HL-60/S4 (cell line): ENCODE results near the gene HGFAC.

ENCODE experiments used
- in situ Hi-C: fragments of 300-500 bp; cut with MboI; formaldehyde crosslinking; loops from 2 replicates; pipeline ENCODE4 v1.14.3; 2022; ENCODE audit warnings: low sequenced_read_pairs

Gene HGFAC

DNA sequence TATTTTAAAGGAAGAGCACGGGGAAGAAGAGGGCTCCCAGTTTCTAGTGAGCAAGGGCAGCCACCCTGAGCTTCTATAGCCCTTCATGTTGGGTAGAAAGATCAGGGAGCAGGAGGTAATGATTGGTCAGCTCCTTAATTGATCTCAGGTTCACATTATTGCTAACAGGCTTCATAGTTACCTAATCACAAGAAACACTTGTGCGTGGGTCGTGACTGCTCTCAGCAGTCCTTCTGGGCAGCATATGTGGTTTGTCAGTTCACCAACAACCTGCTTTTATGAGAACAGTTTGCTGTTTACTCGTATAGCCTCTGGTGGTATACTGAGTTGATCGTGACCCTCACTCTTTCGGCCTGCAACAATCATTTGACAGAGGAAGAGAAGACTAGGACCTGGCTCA, 16.6 kb downstream of the HGFAC start:
- in situ Hi-C loops: loop anchor here (25.0 kb wide), 1 partner anchor 346 kb away; no protein-coding TSS in a partner anchor

DNA sequence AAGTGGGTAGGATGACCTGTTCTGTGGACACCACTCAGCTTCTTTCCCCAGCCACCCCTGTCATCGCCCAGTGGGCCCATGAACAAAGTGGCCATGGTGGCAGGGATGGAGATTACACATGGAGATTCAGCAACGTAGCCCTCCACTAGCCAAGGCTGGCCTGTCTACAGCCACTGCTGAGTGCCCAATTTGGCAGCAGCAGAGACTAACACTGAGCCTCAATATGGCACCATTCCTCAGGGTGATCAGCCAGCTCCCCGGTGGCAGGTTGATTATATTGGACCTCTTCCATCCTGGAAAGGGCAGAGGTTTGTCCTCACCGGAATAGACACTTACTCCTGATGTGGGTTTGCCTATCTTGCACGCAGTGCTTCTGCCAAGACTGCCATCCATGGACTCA, 17.4 kb downstream of the HGFAC start:
- in situ Hi-C loops: loop anchor here (25.0 kb wide), 1 partner anchor 347 kb away; no protein-coding TSS in a partner anchor

DNA sequence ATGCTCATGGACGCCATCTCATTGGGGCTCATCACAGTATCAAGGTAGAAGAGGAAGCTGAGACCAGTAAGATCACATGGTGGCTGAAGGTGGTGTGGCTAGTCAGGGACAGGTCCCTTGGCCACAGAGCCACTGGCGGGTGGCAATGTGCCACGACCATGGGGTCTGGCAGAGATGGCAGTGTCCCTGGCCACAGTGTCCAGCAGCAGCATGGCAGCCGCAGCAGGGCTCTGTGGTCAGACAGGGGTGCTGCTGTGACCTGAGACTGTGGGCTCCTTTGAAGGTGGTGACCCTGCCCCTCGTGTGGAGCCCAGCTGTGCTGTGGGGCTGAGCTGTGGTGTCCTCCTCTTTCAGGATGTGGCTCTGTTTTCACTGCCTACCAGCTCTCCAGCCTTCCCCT, 19.2 kb downstream of the HGFAC start:
- in situ Hi-C loops: loop anchor here (25.0 kb wide), 1 partner anchor 349 kb away; no protein-coding TSS in a partner anchor

DNA sequence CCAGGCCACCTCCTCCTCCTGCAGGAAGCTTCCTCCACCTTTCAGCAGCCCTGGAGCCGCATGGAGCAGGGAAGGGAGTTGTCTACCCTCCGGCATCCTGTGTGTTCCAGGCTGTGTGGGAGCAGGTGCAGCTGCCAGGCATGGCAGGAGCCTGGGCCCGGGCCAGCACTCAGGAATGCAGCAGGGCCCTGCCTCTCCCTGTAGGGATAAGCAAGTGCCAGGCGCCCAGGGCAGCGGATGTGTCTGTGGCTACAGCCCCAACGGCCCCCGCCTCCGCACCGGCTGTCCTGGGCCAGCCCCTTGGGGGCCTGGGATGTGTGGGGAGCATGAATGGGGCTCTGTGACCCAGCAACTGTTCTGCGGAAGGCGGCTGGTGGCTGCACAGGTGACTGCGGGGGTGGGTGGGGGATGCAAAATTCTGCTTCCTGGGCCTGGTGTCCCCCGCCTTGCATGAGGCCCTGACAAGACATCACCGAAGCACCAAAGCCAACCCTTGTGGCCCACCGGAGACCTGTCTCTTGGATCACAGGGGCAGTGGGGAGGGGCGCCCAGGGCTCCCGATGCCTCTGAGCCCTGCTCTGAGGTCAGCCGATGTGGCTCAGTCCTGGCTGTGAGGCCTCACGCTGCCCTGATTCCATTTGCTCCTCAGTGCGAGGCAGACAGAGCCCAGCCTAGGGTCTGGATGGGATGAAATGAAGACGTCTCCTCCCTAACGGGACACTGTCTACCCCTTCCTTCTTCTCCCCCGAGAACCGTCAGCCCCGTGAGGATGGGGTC, 19.9 kb downstream of the HGFAC start:
- in situ Hi-C loops: loop anchor here (25.0 kb wide), 1 partner anchor 349 kb away; no protein-coding TSS in a partner anchor

DNA sequence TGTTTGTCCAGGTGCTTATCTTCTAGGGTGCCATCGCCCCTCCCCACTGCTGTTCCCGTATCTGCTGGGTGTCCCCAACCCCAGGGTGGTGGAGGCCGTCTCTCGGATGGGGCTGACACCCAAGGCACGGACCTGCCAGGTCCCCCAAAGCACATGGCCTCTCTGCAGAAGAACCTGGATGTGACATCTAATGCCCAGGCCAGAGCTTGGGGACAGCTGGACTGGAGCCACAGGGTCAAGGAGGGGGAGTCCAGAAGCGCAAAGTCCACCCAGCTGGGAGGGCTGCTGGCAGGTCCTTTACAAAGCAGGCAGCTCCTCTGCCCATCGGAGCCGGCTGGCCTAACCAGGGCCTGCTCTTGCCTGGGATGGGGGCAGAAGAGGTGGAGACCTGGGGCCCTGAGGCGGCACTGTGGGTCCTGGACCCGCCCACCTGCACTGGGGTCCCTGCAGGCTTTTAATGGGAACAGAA, 20.6 kb downstream of the HGFAC start:
- in situ Hi-C loops: loop anchor here (25.0 kb wide), 1 partner anchor 350 kb away; no protein-coding TSS in a partner anchor

DNA sequence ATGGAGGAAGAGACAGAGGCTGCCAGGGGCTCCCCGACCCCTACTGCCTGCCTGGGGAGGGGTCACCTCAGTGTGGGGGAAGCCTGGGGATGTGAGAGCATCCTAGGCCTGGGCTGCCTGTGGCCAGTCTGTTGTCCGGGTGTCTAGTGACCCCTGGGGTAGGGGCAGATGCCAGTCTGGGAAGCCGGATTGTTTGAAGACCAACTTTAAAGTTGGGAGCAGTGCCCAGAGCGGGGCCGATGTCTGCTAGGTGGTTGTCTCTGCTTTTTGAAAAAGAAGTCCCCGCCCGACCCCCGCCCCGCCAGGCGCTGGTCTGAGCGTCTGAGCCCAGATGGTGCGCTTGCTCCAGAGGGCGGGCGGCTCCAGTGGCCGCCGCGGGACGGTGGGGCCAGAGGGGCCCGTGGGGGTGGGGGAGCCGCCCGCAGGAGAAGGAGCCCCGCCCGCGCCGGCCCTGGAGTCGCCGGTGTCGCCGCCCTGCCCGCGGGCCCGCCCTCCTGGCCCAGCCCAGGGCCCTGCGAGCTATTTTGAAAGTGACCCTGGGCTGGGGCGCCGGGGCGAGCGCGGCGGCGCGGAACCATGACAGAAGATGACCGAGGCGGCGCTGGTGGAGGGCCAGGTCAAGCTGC, 21.1 kb downstream of the HGFAC start, which contains the start of gene DOK7:
TSS of gene DOK7 (plus strand) at position 517 of the 626 bp plus-strand sequence. CDS start at position 587, 70 bp downstream.
- in situ Hi-C loops: loop anchor here (25.0 kb wide), 1 partner anchor 351 kb away; no protein-coding TSS in a partner anchor

DNA sequence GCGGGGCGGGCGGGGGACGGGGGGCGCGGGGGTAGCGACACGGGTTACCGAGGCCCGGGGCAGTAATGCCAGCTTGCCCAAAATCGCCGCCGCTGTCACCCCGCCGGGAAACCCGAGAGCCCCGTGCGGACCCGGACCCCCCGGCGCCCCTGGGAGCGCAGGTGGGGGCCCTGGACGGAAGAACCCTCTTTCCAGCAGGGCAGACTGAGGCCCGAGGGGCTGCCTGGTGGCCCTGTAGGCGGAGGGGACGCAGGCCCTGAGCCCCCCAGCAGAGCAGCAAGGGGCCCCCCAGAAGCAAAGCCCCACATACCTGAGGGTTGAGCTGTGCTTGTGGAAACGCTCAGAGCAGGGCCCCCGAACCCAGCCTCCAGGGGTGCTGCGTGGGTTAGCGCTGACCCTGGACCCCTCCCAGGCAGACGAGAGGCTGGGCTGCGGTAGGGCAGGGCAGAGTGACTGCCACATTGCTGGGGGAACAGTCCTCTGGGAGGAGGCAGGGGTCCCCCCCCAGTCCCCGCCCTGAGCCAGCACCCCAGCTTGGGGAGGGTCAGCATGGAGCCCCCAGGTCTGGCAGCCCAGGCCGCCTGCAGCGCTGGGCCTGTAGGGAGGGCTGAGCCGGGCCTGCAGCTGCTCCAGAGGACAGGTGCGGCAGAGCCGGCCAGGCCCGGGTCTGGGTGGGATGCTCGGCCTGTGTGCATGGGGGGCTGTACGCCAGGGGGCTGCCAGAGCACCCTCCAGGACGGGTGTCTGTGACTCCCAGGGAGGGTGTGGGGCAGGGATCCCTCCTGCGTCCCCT, 22.0 kb downstream of the HGFAC start:
- in situ Hi-C loops: loop anchor here (25.0 kb wide), 1 partner anchor 351 kb away; no protein-coding TSS in a partner anchor

DNA sequence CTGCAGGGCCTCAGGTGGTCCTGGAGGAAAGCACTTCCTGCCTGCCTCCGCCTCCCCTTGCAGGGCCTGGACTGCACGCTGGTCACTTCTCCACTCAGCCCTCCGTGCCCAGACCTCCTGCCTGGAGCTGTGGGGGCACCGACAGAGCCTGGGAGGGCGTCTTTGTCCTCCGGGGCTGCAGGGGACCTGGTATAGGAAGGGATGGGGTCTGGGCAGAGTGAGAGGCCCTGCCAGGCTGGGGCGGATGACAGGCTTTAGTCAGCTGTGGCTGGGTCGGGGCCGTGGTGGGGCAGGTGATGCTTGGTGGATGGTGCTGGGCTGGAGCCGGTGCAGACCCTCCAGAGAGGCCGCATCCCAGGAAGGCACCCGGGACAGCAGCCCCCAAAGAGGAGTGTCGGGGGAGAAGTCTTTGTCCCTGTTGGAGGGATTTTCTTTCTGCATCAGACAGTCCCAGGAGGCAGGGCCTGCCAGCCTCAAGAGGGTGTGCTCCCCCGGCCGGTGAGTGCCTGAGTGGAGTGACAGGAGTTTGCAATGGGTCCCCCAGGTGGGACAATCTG, 22.7 kb downstream of the HGFAC start:
- in situ Hi-C loops: loop anchor here (25.0 kb wide), 1 partner anchor 352 kb away; no protein-coding TSS in a partner anchor

DNA sequence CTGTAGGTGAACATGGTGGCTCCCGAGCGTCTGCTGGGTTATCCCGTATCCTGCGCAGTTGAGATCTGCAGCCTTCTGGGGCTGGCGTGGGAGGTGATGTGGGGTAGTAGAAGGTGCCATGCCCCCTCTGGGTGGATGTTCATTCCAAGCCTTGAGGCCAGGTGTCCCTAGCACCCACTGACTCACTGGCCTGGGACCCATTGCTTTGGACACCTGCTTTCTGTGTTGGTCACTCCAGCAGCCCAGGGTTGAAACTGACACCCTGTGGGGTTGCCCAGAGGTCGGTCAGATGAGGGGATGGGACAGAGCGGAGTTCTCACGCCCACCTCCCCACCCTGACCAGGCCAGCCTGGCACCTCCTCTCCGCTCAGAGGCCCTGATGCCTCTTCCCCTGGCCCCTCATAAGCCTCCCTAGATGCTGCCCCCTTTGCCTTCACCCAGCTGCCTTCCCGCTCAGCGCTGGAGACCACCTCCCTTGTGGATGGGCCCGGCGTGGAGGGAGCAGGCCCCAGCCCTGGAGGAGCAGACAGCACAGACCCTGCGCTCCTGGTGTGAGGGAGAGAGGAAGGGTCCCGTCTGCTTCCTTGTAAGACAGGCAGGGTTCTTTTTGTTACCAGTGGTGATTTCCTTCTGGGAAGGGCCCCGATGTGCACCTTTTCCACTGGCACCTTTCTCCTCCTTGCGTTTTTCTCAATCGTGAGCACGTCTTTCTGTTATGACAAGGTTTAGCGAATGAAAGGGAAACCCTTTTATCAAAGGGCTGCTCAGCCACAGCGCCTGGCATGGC, 23.3 kb downstream of the HGFAC start:
- in situ Hi-C loops: loop anchor here (25.0 kb wide), 1 partner anchor 353 kb away; no protein-coding TSS in a partner anchor

DNA sequence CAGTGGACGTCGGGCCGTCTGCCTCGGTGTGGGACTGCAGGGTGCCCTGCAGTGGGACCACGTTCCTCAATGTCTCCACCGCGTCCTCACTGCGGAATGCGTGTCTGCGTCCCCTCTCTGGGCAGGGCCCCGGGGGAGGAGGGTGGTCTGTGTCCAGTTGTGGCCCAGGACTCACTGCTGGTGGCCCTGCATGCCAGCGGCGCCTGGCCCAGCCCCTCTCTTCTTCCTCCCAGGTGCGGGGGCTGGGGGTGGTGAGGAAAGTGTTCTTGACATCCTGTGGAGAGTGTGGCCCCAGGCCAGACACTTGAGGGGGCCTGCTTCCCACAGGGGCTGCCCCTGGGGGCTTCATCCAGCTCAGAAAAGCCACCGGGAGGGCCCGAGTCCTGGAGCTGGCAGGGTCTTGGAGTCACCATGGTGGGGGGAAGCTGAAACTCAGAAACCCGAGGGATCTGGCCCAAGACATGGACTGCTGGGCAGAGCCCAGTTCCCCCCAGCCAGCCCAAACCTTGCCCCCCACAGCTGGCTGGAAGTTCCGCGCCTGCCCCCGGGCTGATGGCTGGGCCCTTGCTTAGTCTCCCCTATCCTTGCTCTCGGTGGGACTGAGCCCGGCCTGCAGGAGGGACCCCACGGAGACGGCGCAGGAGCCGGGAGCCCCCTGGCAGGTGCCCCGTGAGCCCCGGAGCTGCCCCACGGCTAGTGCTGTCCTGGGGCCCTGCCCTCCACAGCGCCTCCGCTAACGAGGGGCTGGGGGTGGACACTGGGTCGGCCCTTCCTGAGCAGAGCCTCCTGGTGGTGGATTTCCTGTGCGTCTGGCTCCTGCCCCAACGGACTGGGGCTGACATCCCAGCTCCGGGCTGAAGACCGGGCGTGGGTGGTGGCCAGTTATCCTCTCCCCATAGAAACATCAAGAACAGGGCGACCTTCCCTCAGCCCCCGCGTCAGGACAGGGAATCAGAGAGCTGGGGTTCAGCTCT, 24.2 kb downstream of the HGFAC start:
- in situ Hi-C loops: loop anchor here (25.0 kb wide), 1 partner anchor 354 kb away; no protein-coding TSS in a partner anchor

DNA sequence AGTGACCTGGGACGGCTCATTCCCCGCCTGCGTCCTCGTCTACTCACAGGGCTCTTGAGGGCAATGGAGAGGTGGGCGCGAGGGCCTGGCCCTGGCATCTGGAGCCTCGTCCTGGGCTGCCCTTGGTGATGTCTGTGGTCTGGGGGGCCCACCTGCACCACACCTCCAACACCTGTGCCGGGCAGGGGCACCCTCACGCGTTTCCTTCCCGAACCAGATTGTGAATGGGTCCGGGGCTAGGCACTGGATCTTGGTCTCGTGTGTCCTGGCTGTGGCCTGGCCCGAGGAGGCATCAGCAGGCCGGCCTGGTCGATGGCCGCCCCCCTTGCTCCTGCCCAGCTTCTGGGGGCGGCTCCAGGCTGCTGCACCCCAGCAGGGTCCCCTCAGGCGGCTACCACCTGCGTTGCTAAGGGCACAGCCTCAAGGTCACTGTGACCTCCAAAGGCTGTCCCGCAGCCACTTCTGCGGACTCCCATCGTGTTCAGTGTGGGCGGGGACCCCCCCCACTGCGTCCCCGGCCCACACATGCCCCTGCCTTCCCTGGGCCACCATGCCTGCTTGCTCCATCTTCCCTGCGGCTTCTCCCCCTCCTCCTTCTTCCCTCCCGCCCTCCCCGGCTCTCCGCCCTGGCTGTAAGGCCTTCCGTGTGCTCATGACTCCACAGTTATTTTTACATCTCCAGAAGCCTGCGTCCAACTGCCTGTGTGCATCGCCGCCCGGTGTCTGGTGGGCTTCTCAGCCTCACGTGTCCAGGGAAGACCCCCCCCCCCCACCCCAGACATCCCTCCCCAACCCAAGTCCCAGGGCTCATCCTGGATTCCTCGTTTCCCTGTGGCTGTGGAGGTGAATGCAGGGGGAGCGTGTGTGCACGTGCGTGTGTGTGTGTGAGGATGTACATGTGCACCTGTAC, 25.2 kb downstream of the HGFAC start:
- in situ Hi-C loops: loop anchor here (25.0 kb wide), 1 partner anchor 355 kb away; no protein-coding TSS in a partner anchor

DNA sequence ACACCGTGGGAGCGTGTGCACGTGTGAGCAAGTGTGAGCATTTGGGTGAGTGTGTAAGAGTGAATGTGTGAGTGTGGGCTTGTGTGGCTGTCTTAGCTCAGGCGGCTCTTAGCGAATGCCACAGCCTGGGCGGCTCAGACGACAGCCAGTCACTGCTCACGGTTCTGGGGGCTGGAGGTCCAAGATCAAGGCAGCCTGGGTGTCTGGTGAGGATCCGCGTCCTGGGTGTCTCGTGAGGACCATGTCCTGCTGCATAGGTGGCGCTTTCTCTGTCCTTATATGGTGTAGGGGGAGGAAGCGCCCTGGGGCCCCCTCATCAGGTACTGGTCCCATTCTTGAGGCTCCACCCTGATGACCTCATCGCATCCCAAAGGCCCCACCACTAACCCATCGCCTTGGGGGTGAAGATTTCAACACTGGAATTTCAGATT, 25.8 kb downstream of the HGFAC start:
- in situ Hi-C loops: loop anchor here (25.0 kb wide), 1 partner anchor 355 kb away; no protein-coding TSS in a partner anchor

DNA sequence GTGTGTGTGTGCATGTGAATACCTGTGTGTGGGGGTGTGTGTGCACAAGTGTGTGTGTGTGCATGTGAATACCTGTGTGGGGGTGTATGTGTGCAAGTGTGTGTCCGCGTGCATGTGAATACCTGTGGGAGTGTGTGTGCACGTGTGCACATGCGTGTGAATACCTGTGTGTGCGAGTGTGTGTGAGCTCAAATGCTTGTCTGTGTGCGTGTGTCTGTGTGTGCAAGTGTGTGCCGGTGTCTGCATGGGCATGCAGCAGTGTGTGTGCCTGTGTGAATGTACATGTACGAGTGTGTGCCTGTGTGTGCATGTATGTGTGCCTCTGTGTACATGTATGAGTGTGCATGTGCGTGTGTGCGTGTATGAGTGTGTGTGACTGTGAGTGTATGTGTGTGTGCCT, 26.4 kb downstream of the HGFAC start:
- in situ Hi-C loops: loop anchor here (25.0 kb wide), 1 partner anchor 356 kb away; no protein-coding TSS in a partner anchor

DNA sequence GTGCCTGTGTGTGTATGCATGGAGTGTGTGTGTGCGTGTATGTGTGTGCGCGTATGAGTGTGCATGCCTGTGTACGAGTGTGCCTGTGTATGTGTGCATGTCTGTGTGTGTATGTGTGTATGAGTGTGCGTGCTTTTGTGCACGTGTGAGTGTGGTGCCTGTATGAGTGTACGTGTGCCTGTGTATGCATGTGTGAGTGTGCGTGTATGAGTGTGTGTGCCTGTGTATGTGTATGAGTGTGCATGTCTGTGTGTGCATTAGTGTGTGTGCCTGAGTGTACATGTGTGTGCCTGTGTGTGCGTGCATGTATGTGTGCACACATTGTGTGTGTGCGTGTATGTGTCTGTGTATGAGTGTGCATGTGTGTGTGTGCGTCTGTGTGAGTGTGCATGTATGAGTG, 27.0 kb downstream of the HGFAC start:
- in situ Hi-C loops: loop anchor here (25.0 kb wide), 1 partner anchor 357 kb away; no protein-coding TSS in a partner anchor

DNA sequence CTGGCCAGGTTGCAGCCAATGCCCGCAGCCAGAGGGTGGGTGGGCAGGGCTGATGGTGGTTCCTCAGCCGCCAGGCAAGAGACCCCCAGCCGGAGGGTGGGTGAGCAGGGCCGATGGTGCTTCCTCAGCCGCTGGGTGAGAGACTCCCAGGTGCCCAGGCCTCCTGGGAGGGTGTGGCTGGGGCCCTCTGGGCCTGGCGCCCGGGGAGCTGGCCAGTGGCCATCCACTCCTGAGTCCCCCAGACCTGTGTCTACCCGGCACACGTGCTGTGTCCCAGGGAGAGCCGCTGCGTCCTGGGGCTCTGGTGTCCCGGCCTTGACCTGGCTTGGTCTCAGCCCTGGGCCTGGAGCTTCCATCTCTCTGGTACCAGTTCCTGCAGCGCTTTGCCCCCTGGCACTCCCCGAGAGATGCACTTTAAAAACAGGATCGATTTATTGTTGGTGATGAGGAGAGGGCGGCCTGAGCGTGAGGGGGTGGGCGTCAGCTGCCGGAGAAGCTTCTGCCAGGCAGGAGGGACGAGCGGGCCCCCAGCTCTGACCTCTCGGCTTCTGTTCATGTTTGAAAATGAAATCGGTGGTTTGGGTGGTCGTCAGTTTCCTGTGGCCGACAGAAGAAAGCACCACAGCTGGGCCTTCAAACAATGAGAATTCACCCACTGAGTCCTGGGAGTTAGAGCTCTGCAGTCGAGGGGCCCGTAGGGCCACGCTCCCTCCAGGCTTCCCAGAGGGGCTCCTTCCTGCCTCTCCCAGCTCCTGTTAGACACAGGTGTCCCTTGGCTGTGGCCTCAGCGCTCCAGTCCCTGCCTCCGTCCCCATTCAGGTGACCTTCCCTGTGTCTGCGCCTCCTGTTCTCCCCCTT, 27.8 kb downstream of the HGFAC start:
- in situ Hi-C loops: loop anchor here (25.0 kb wide), 1 partner anchor 357 kb away; no protein-coding TSS in a partner anchor
